NT2/D1 (cell line): ENCODE results near the gene LRP10.
"Not testable (repeated sequence)": the region's sequence is repeated elsewhere in the genome, so short reads cannot be mapped to it uniquely, and the experiment has no call there.

Source experiments
- DNase-seq: peaks from one replicate; pipeline ENCODE4 v3.0.0-alpha.2; 2011; ENCODE audit warnings: low read depth, low spot score
- H3K27me3 ChIP-seq: 2 replicates; pipeline ENCODE4 v1.6.0; 2011; ENCODE audit warnings: mild to moderate bottlenecking; ENCODE audit not compliant: insufficient read length, insufficient read depth
- H3K36me3 ChIP-seq: 2 replicates; pipeline ENCODE4 v1.6.1; 2011; ENCODE audit warnings: mild to moderate bottlenecking, low read length, mixed read lengths; ENCODE audit not compliant: insufficient read depth, insufficient read length
- H3K4me1 ChIP-seq: 2 replicates; pipeline ENCODE4 v1.5.1; 2011; ENCODE audit not compliant: insufficient read depth, insufficient read length
- H3K4me3 ChIP-seq: 2 replicates; pipeline ENCODE4 v1.5.1; 2011; ENCODE audit warnings: low read depth; ENCODE audit not compliant: insufficient read length
- H3K9ac ChIP-seq: 2 replicates; pipeline ENCODE4 v1.6.0; 2011; ENCODE audit warnings: low read depth; ENCODE audit not compliant: insufficient read length
- H3K9me3 ChIP-seq: 2 replicates; pipeline ENCODE4 v1.5.1; 2011; ENCODE audit warnings: mild to moderate bottlenecking, low read length; ENCODE audit not compliant: insufficient read depth
- SUZ12 ChIP-seq: IDR thresholded peaks from 2 replicates; pipeline ENCODE4 v1.6.1; 2011; ENCODE audit not compliant: insufficient read length, insufficient read depth; ENCODE audit errors: extremely low read depth
- YY1 ChIP-seq: IDR thresholded peaks from 2 replicates; pipeline ENCODE4 v1.6.1; 2011; ENCODE audit not compliant: insufficient read length, insufficient read depth
- ZNF274 ChIP-seq: IDR thresholded peaks from 2 replicates; pipeline ENCODE4 v1.6.1; 2011; ENCODE audit warnings: mild to moderate bottlenecking, low read depth, low read length

Gene LRP10

GRCh38 chr14:22845821-22846625, 25.5 kb upstream of the LRP10 start:
- H3K9me3 ChIP-seq: no peaks in the 10 kb centered on the region
- peaks cover 11% of the 10 kb centered on the region for H3K4me1 ChIP-seq
- no peak overlapping the region for H3K4me3 ChIP-seq
- no peaks in the 10 kb centered on the region for H3K27me3 ChIP-seq
- no peak for DNase-seq
- no peak overlapping the region for H3K9ac ChIP-seq
- TF ChIP-seq ZNF274: no peak
- no peak for TF ChIP-seq SUZ12
- no peak for TF ChIP-seq YY1
- peaks cover 60% of the 10 kb centered on the region for H3K36me3 ChIP-seq

- TF ChIP-seq ZNF274 (no peak), SUZ12 (no peak), YY1 (no peak)
- Histone ChIP-seq H3K4me1 (peaks cover 11% of the 10 kb centered on the region), H3K9ac (no peak overlapping the region), H3K9me3 (no peaks in the 10 kb centered on the region), H3K27me3 (no peaks in the 10 kb centered on the region), H3K4me3 (no peak overlapping the region), H3K36me3 (peaks cover 52% of the 10 kb centered on the region)
- no peak for DNase-seq
These were observed 24.7 kb upstream of the LRP10 start for GRCh38 chr14:22846811-22847307.

GRCh38 chr14:22847661-22848341, 23.7 kb upstream of the LRP10 start:
- peaks cover 42% of the 10 kb centered on the region for H3K36me3 ChIP-seq
- H3K4me1 ChIP-seq: peaks cover 13% of the 10 kb centered on the region
- no peaks in the 10 kb centered on the region for H3K27me3 ChIP-seq
- H3K9ac ChIP-seq: peak overlapping the region; percentile 1
- TF ChIP-seq SUZ12 (no peak), ZNF274 (no peak), YY1 (no peak)
- H3K4me3 ChIP-seq: no peak overlapping the region
- no peaks in the 10 kb centered on the region for H3K9me3 ChIP-seq
- DNase-seq: no peak

GRCh38 chr14:22848351-22849164, 23.0 kb upstream of the LRP10 start:
- Histone ChIP-seq H3K4me3 (no peak overlapping the region), H3K36me3 (peaks cover 35% of the 10 kb centered on the region), H3K9ac (peak overlapping the region; percentile 3), H3K27me3 (no peaks in the 10 kb centered on the region), H3K9me3 (no peaks in the 10 kb centered on the region), H3K4me1 (peaks cover 13% of the 10 kb centered on the region)
- TF ChIP-seq ZNF274 (no peak), YY1 (no peak), SUZ12 (no peak)
- no peak for DNase-seq

- TF ChIP-seq YY1 (no peak), ZNF274 (no peak), SUZ12 (no peak)
- no peak for DNase-seq
- no peak overlapping the region for H3K9ac ChIP-seq
- peaks cover 13% of the 10 kb centered on the region for H3K4me1 ChIP-seq
- no peaks in the 10 kb centered on the region for H3K9me3 ChIP-seq
- peaks cover 30% of the 10 kb centered on the region for H3K36me3 ChIP-seq
- H3K27me3 ChIP-seq: no peaks in the 10 kb centered on the region
- no peak overlapping the region for H3K4me3 ChIP-seq
These were observed 22.2 kb upstream of the LRP10 start for GRCh38 chr14:22849212-22849819.

GRCh38 chr14:22850944-22851764, 20.4 kb upstream of the LRP10 start:
- Histone ChIP-seq H3K9me3 (no peaks in the 10 kb centered on the region), H3K36me3 (peaks cover 12% of the 10 kb centered on the region), H3K4me3 (no peak overlapping the region), H3K4me1 (peaks cover 13% of the 10 kb centered on the region), H3K27me3 (no peaks in the 10 kb centered on the region), H3K9ac (no peak overlapping the region)
- TF ChIP-seq ZNF274 (no peak), YY1 (no peak), SUZ12 (no peak)
- no peak for DNase-seq

- H3K27me3 ChIP-seq, DNase-seq, H3K9me3 ChIP-seq, H3K36me3 ChIP-seq, H3K9ac ChIP-seq, H3K4me3 ChIP-seq: not testable (repeated sequence)
- H3K4me1 ChIP-seq: peaks cover 11% of the 10 kb centered on the region
These were observed 19.4 kb upstream of the LRP10 start for GRCh38 chr14:22852178-22852577.
